Cardiac muscle cell (in vitro differentiated cells and primary cell): Measurements from ENCODE around the gene HOXD13. TPM values are rescaled to one million over a fixed set of nuclear protein-coding genes. Genes with fewer than 3 reads are reported as not detected.

Experiments used
- DNase-seq, 2 donors: peaks; one replicate each; pipeline versions ENCODE4 v3.0.0 to v3.0.0-alpha.2; 2010 to 2017; ENCODE audit warnings: low read depth in 1 of 2, low spot score in 1 of 2
- H3K27ac ChIP-seq: fragments of 200-600 bp; sonication (generic); 2 replicates; pipeline ENCODE4 v1.5.1; 2016
- H3K27me3 ChIP-seq: fragments of 200-600 bp; sonication (generic); 2 replicates; pipeline ENCODE4 v1.6.0; 2016; ENCODE audit warnings: control low read depth
- H3K36me3 ChIP-seq: fragments of 200-600 bp; sonication (generic); 2 replicates; pipeline ENCODE4 v1.5.1; 2016; ENCODE audit warnings: control low read depth
- H3K4me1 ChIP-seq: fragments of 200-600 bp; sonication (generic); 2 replicates; pipeline ENCODE4 v1.8.1; 2017; ENCODE audit warnings: low read depth, mild to moderate bottlenecking, mixed run types
- H3K4me3 ChIP-seq: fragments of 200-600 bp; sonication (generic); 2 replicates; pipeline ENCODE4 v1.5.1; 2016; ENCODE audit warnings: mild to moderate bottlenecking
- H3K9me3 ChIP-seq: fragments of 200-600 bp; sonication (generic); 2 replicates; pipeline ENCODE4 v1.5.1; 2017; ENCODE audit warnings: low read depth, mild to moderate bottlenecking, control low read depth
- polyA plus RNA-seq: library from polyadenylated mRNA; unstranded; fragments of >200 nt; fragmentation: Nextera tagmentation; extraction: Ambion mirVana; gene quantifications from 2 replicates; pipeline ENCODE4 v1.2.1, GENCODE V29; 2016
- total RNA-seq: library from RNA; depleted of rRNA; stranded (reverse); fragments of >200 nt; gene quantifications from 2 replicates; pipeline ENCODE4 v1.2.3, GENCODE V29; 2016
- TF ChIP-seq, protein P1 (sequence below): IDR thresholded peaks from 2 replicates; pipeline ENCODE4 v1.5.1; 2012; ENCODE audit warnings: low read depth, mild to moderate bottlenecking, low read length

HOXD13 gene
- not detected in 2 replicates for total RNA-seq
- not detected in 2 replicates for polyA plus RNA-seq

DNA sequence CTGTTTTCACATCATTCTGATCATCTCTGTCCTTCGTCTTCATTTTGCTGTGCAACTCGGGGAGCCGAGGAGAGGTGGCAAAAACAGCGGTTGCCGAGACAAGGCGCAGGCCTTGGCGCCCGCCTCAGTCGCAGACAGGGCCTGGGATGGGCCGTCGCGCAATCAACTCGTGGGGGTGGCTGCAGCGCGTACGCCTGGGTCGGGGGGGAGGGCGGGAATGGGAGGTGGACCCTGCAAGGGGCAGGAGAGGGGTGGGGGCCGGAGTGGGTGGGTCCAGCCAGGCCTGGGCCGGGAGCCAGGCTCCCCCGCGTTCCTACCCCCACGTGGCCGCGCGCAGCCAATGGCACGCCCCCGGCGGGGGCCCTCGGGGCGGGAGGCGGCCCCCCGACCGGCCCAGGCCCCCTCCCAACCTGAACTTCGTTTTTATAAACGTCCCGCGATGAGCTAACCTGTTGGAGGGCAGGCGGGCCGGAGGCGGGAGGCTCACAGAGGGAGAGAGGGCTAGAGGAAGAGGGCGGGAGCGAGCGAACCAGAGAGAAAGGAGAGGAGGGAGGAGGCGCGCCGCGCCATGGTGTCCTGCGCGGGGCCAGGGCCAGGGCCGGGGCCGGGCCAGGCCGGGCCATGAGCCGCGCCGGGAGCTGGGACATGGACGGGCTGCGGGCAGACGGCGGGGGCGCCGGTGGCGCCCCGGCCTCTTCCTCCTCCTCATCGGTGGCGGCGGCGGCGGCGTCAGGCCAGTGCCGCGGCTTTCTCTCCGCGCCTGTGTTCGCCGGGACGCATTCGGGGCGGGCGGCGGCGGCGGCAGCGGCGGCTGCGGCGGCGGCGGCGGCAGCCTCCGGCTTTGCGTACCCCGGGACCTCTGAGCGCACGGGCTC, at the start of gene HOXD13:
Gene HOXD13, plus strand, starts transcription at position 452 of the 875 bp plus-strand sequence. Its CDS starts 170 bp downstream, at position 622.
- Histone ChIP-seq H3K27ac (no peak within 1 kb of the TSS), H3K36me3 (no peaks in the 10 kb centered on the region), H3K9me3 (no peaks in the 10 kb centered on the region), H3K4me3 (peak within 1 kb of the TSS; percentile 26), H3K27me3 (peaks cover 100% of the 10 kb centered on the region), H3K4me1 (no peaks in the 10 kb centered on the region)
- peak in 1 of 2 donors; percentile 55 for DNase-seq
- TF ChIP-seq, protein P1, sequence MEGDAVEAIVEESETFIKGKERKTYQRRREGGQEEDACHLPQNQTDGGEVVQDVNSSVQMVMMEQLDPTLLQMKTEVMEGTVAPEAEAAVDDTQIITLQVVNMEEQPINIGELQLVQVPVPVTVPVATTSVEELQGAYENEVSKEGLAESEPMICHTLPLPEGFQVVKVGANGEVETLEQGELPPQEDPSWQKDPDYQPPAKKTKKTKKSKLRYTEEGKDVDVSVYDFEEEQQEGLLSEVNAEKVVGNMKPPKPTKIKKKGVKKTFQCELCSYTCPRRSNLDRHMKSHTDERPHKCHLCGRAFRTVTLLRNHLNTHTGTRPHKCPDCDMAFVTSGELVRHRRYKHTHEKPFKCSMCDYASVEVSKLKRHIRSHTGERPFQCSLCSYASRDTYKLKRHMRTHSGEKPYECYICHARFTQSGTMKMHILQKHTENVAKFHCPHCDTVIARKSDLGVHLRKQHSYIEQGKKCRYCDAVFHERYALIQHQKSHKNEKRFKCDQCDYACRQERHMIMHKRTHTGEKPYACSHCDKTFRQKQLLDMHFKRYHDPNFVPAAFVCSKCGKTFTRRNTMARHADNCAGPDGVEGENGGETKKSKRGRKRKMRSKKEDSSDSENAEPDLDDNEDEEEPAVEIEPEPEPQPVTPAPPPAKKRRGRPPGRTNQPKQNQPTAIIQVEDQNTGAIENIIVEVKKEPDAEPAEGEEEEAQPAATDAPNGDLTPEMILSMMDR = no peak

DNA sequence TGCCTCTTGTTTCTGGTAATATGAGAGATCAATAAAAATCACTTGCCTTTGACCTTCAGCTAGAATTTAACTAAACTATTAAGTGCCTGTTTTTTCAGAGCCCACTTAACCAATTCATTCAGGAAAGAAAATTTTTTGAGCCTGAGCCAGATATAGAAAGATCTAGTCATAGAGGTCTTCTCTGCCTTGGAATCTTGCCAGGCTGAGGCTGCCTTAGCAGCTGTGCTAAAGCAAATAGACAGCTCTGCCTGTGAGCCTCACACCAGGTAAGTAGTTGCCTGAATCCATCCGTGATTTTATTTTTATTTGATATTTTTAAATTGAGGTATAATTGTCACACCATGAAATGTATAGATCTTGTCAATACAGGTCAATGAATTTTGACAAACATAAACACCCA, 36.1 kb upstream of the HOXD13 start:
- no peak overlapping the region for H3K27ac ChIP-seq
- H3K27me3 ChIP-seq = peaks cover 8% of the 10 kb centered on the region
- TF ChIP-seq, protein P1 = no peak
- H3K9me3 ChIP-seq = no peaks in the 10 kb centered on the region
- DNase-seq = peak in 1 of 2 donors; percentile 50
- no peak overlapping the region for H3K4me3 ChIP-seq
- no peaks in the 10 kb centered on the region for H3K36me3 ChIP-seq
- H3K4me1 ChIP-seq = no peaks in the 10 kb centered on the region

DNA sequence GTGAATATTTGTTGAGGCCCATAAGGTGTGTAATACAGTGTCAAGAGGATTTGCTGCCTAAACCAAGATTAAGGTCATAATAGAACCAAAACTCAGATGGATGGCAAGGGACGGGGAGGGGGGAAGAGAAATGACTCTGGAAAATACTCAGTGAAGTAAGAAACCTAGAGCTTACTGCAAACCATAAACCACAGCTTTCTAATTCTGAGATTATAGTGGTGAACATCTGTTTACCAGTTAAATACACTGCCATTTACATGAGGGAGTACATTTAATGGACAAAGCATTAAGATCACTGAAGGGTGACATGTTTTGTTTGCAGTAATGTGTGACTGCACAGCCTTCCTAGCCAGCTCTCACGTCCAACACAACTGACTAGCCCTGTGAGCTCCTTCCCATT, 28.6 kb upstream of the HOXD13 start:
- Histone ChIP-seq H3K27me3 (peaks cover 69% of the 10 kb centered on the region), H3K9me3 (no peaks in the 10 kb centered on the region), H3K27ac (no peak overlapping the region), H3K4me3 (no peak overlapping the region), H3K36me3 (no peaks in the 10 kb centered on the region), H3K4me1 (peaks cover 9% of the 10 kb centered on the region)
- TF ChIP-seq, protein P1 = no peak
- DNase-seq = no peak

- Histone ChIP-seq H3K4me1 (peaks cover 9% of the 10 kb centered on the region), H3K27me3 (peaks cover 90% of the 10 kb centered on the region), H3K36me3 (no peaks in the 10 kb centered on the region), H3K27ac (no peak overlapping the region), H3K4me3 (no peak overlapping the region), H3K9me3 (no peaks in the 10 kb centered on the region)
- no peak for DNase-seq
- TF ChIP-seq, protein P1 = no peak
Observed at GRCh38 chr2:176066645-176067588, 25.6 kb upstream of the HOXD13 start.

DNA sequence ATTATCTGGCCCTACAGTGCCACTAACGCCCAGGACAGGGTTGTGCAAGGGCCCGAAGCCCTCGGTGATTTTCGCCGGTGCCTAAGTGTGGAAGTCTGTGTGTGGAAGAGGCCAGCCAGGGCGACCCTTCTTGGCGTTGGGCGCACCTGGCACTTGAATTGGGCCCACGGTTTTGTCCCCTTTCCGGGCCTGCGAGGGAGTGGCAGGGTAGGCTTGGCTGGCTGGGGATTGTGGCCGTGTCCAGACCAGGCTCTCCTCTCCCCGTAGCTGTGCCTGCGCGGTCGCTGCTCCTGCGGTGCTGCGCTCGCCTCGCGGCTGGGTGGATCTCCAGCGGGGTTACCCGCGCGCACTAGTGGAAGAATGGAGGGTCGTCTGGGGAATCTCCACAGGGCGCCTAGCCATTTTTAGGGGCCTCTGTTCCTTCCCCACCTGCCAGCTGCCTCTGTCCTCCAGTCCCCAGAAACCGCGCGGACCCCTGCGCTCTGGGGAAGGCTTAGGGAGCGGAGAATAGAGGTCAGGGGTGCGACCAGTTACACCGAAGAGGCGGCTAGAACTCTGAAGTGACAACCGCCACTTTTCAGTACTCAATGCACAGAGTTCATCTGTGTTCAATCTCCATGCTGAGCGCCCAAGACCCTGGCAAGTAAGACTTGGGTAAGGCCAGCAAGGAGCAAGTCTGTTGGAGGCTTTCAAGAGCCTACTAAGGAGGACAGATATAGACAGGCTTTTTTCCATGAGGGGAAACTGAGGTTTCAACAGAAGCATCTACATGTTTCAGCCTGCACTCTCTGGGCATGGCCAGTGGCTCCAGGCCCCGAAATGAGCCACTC, 24.7 kb upstream of the HOXD13 start:
- no peak for DNase-seq
- peaks cover 98% of the 10 kb centered on the region for H3K27me3 ChIP-seq
- H3K27ac ChIP-seq = no peak overlapping the region
- H3K4me1 ChIP-seq = peaks cover under 1% of the 10 kb centered on the region
- TF ChIP-seq, protein P1 = no peak
- no peaks in the 10 kb centered on the region for H3K9me3 ChIP-seq
- peak overlapping the region; percentile 10 for H3K4me3 ChIP-seq
- H3K36me3 ChIP-seq = no peaks in the 10 kb centered on the region
